ENCODE results near the gene CNOT1.

GRCh38 chr16:58472266-58472665 is 157.4 kb downstream of the CNOT1 start:
- TF ChIP-seq CTCF (conservative IDR thresholded peaks at IDR 0.05; ENCODE audit: low read depth, low read length) (no peak), EZH2 (IDR thresholded peaks at IDR 0.05; ENCODE audit: low read length, unreplicated experiment) (no peak)
